Brain microvascular endothelial cell (primary cell): ENCODE measurements around the gene DOCK2.

Experiments used
- DNase-seq: peaks from one replicate; pipeline ENCODE4 v3.0.0-alpha.2; 2020
- H3K27ac ChIP-seq: fragments of 250-450 bp; sonication (Bioruptor Pico); 2 replicates; pipeline ENCODE4 v1.5.1; 2020; ENCODE audit warnings: mild to moderate bottlenecking, moderate library complexity
- H3K27me3 ChIP-seq: fragments of 250-450 bp; sonication (Bioruptor Pico); replicated peaks from 2 replicates; pipeline ENCODE4 v1.5.1; 2020; ENCODE audit warnings: mild to moderate bottlenecking
- H3K36me3 ChIP-seq: fragments of 250-450 bp; sonication (Bioruptor Pico); replicated peaks from 2 replicates; pipeline ENCODE4 v1.5.1; 2020; ENCODE audit warnings: mild to moderate bottlenecking
- H3K4me3 ChIP-seq: 2 replicates; pipeline ENCODE4 v1.5.1; 2011; ENCODE audit warnings: low read depth, mild to moderate bottlenecking, control low read depth, low read length, moderate library complexity
- CTCF ChIP-seq: IDR thresholded peaks from 2 replicates; pipeline ENCODE4 v1.5.1; 2011; ENCODE audit warnings: low read depth, mild to moderate bottlenecking, moderate library complexity, low read length, control low read depth, inconsistent platforms; ENCODE audit errors: missing control alignments
- in situ Hi-C: cut with HindIII; loops from 2 replicates; pipeline ENCODE4 v1.10.0; 2017; ENCODE audit warnings: low sequenced_read_pairs, low pct_ligation_motif_present

Gene DOCK2

GRCh38 chr5:169710675-169711074 is 73.6 kb downstream of the DOCK2 start:
- Histone ChIP-seq H3K27me3 (no peaks in the 10 kb centered on the region), H3K4me3 (no peak overlapping the region), H3K36me3 (no peaks in the 10 kb centered on the region), H3K27ac (no peak overlapping the region)
- TF ChIP-seq CTCF = no peak
- in situ Hi-C loops = no loop called here
- DNase-seq = no peak

- Histone ChIP-seq H3K4me3 (no peak overlapping the region), H3K27me3 (no peaks in the 10 kb centered on the region), H3K36me3 (no peaks in the 10 kb centered on the region), H3K27ac (no peak overlapping the region)
- in situ Hi-C loops = no loop called here
- no peak for DNase-seq
- TF ChIP-seq CTCF = no peak
These were observed 74.6 kb downstream of the DOCK2 start for GRCh38 chr5:169711551-169712225.

GRCh38 chr5:169712428-169712827 is 75.4 kb downstream of the DOCK2 start:
- TF ChIP-seq CTCF = no peak
- H3K27me3 ChIP-seq = no peaks in the 10 kb centered on the region
- no peak for DNase-seq
- in situ Hi-C loops = no loop called here
- H3K27ac ChIP-seq = no peak overlapping the region
- no peaks in the 10 kb centered on the region for H3K36me3 ChIP-seq
- H3K4me3 ChIP-seq = no peak overlapping the region

- H3K27ac ChIP-seq = no peak overlapping the region
- no peaks in the 10 kb centered on the region for H3K36me3 ChIP-seq
- DNase-seq = peak; percentile 44
- no peak for TF ChIP-seq CTCF
- H3K27me3 ChIP-seq = no peaks in the 10 kb centered on the region
- no peak overlapping the region for H3K4me3 ChIP-seq
- in situ Hi-C loops = no loop called here
These were observed 79.2 kb downstream of the DOCK2 start for GRCh38 chr5:169716287-169716686.

- Histone ChIP-seq H3K36me3 (no peaks in the 10 kb centered on the region), H3K27me3 (no peaks in the 10 kb centered on the region), H3K27ac (no peak overlapping the region), H3K4me3 (no peak overlapping the region)
- no peak for DNase-seq
- TF ChIP-seq CTCF = no peak
- in situ Hi-C loops = no loop called here
These were observed 80.2 kb downstream of the DOCK2 start for GRCh38 chr5:169717288-169717687.
